Activated naive CD4-positive, alpha-beta T cell treated with anti-CD3 and anti-CD28 coated beads, Interleukin-2, amount 50 U/mL, for 72 hours (primary cell): Measurements from ENCODE around the gene SPAG8. TPM values are rescaled to one million over a fixed set of nuclear protein-coding genes. Genes with fewer than 3 reads are reported as not detected.

Experiments used
- ATAC-seq, 2 donors: fragments of 150-1000 bp; cut with Tn5 transposase; 2 replicates each; pipeline ENCODE4 v1.10.0; 2021; ENCODE audit warnings: mild to moderate bottlenecking in 2 of 2, moderate library complexity in 2 of 2
- DNase-seq, 2 donors: peaks; one replicate each; pipeline ENCODE4 v3.0.0; 2021 to 2022; ENCODE audit warnings: low spot score in 2 of 2
- H3K27ac Mint-ChIP-seq, 2 donors: one replicate each; pipeline ENCODE4 v1.8.0; 2022; ENCODE audit warnings: mild to moderate bottlenecking in 2 of 2, mixed read lengths in 2 of 2
- H3K36me3 Mint-ChIP-seq, 2 donors: one replicate each; pipeline ENCODE4 v1.8.0; 2022; ENCODE audit warnings: mixed read lengths in 2 of 2
- H3K9me3 Mint-ChIP-seq, 2 donors: one replicate each; pipeline ENCODE4 v1.8.0; 2022; ENCODE audit warnings: mixed read lengths in 2 of 2
- total RNA-seq, 2 donors: library from RNA; stranded (reverse); gene quantifications; one replicate each; pipeline ENCODE4 v1.2.3, GENCODE V29; 2022

Gene SPAG8
- total RNA-seq = 1 to 10 TPM; 1.0 to 1.3 TPM

GRCh38 chr9:35812025-35812602 is at the start of gene SPAG8:
Gene SPAG8 (minus strand): TSS chr9:35812262. CDS start chr9:35812147, 115 bp downstream.
- Mint-ChIP-seq H3K9me3 (no peaks in the 10 kb centered on the region), H3K36me3 (peaks cover 7 to 19% of the 10 kb centered on the region in 2 donors), H3K27ac (peak within 1 kb of the TSS; percentile 86 to 95)
- peak; percentile 70 to 75 for ATAC-seq
- DNase-seq = peak; percentile 88 to 95

GRCh38 chr9:35861161-35861897 is 49.3 kb upstream of the SPAG8 start:
- Mint-ChIP-seq H3K27ac (no peak overlapping the region), H3K36me3 (no peaks in the 10 kb centered on the region), H3K9me3 (no peaks in the 10 kb centered on the region)
- no peak for ATAC-seq
- peak in 1 of 2 donors; percentile 1 for DNase-seq

GRCh38 chr9:35859990-35860339 is 47.9 kb upstream of the SPAG8 start:
- no peak overlapping the region for H3K27ac Mint-ChIP-seq
- no peaks in the 10 kb centered on the region for H3K36me3 Mint-ChIP-seq
- DNase-seq = no peak
- ATAC-seq = no peak
- H3K9me3 Mint-ChIP-seq = no peaks in the 10 kb centered on the region

GRCh38 chr9:35859310-35859989 is 47.4 kb upstream of the SPAG8 start:
- ATAC-seq (peak; percentile 43 to 53), DNase-seq (no peak)
- Mint-ChIP-seq H3K9me3 (no peaks in the 10 kb centered on the region), H3K36me3 (no peaks in the 10 kb centered on the region), H3K27ac (peak overlapping the region; percentile 23 to 87)

DNA sequence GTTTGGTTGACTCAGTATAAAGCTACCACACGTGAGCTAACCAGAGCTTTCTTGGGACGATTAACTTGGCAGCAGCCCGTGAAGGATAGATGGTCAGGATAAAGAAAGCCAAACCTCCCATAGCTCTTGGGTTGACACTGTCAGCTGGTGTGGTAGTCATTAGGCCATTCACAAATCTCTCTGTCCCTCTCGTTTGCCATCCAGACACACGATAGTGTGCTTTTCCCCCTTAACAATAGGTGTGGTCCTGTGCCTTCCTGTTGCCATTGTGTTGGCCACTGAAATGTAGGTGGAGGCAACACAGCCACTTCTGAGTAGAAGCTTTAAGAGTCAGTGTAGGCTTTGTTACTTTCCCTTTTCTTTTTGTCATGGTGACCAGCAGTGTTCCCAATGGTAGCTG is 46.4 kb upstream of the SPAG8 start:
- DNase-seq = no peak
- H3K9me3 Mint-ChIP-seq = no peaks in the 10 kb centered on the region
- no peak for ATAC-seq
- H3K27ac Mint-ChIP-seq = peak overlapping the region in 1 of 2 donors; percentile 23
- no peaks in the 10 kb centered on the region for H3K36me3 Mint-ChIP-seq

GRCh38 chr9:35856882-35857281 is 44.8 kb upstream of the SPAG8 start:
- no peak for DNase-seq
- Mint-ChIP-seq H3K36me3 (no peaks in the 10 kb centered on the region), H3K9me3 (no peaks in the 10 kb centered on the region), H3K27ac (no peak overlapping the region)
- no peak for ATAC-seq

- ATAC-seq = no peak
- no peaks in the 10 kb centered on the region for H3K36me3 Mint-ChIP-seq
- no peak for DNase-seq
These were observed 44.1 kb upstream of the SPAG8 start for GRCh38 chr9:35856206-35856605.

DNA sequence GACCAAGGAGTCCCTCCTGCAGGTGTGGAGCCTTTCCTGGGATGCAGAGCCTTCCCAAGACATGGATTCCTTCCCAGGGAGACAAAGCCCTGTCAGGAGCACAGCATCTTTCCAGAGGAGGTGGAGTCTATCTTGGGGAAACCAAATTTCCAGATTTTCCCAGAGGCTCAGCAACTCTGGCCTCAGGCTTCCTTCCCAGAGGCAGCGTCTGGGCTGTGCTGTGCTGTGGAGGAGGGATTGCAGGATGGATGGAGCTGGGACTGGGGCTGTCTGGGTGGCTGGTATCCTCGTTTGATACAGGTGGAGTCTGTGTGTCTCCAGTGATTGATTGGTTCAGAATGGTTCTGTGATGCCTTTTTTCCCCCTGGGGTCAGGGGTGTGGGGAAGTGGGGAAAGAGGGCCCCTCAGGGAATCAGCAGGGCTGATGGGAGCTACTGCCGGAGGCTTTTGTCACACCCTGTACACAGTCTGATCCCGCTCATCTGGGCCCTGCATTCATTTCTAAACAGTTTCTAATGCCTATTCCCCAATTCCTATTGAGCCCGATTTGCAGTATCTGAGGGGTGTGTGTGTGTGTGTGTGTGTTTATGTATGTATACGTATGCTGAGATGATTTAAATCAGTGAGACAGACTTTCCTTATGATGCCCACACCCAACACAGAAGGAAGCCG is 42.2 kb upstream of the SPAG8 start:
- no peaks in the 10 kb centered on the region for H3K9me3 Mint-ChIP-seq
- DNase-seq = no peak
- H3K36me3 Mint-ChIP-seq = no peaks in the 10 kb centered on the region
- H3K27ac Mint-ChIP-seq = no peak overlapping the region
- ATAC-seq = no peak

More at GRCh38 chr9:35856206-35856605, 44.1 kb upstream of the SPAG8 start:
- Mint-ChIP-seq H3K27ac (no peak overlapping the region), H3K9me3 (no peaks in the 10 kb centered on the region)

DNA sequence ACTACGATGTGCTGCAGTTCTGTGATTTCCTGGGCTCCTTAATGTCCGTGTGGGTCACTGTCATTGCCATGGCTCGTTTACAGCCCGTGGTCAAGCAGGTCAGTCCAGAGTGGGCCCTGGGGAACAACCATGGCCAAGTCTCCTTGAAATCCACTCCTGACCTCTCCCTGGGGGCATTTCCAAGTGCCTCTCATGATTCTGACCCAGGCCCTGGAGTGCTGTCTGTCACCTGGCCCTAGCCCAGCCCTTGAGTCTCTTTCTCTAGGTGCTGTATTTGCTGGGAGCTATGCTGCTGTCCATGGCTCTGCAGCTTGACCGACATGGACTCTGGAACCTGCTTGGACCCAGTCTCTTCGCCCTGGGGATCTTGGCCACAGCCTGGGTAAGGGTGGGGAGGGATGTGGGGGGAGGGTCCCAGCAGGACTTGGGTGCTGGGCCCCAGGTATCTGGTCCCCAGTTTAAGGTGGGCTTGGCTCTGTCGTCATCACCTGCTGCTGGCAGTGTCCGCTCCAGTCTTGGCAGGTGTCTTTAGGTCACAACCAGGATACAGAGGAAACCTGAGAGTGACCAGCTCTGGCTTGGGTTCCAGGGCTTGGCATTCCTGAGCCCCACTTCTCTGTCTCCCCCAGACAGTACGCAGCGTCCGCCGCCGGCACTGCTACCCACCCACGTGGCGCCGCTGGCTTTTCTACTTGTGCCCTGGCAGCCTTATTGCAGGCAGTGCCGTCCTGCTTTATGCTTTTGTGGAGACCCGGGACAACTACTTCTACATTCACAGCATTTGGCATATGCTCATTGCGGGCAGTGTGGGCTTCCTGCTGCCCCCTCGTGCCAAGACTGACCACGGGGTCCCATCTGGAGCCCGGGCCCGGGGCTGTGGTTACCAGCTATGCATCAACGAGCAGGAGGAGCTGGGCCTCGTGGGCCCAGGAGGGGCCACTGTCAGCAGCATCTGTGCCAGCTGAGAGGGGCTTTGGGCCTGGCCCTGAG is 41.1 kb upstream of the SPAG8 start:
- Mint-ChIP-seq H3K27ac (no peak overlapping the region), H3K9me3 (no peaks in the 10 kb centered on the region), H3K36me3 (no peaks in the 10 kb centered on the region)
- DNase-seq (no peak), ATAC-seq (no peak)

DNA sequence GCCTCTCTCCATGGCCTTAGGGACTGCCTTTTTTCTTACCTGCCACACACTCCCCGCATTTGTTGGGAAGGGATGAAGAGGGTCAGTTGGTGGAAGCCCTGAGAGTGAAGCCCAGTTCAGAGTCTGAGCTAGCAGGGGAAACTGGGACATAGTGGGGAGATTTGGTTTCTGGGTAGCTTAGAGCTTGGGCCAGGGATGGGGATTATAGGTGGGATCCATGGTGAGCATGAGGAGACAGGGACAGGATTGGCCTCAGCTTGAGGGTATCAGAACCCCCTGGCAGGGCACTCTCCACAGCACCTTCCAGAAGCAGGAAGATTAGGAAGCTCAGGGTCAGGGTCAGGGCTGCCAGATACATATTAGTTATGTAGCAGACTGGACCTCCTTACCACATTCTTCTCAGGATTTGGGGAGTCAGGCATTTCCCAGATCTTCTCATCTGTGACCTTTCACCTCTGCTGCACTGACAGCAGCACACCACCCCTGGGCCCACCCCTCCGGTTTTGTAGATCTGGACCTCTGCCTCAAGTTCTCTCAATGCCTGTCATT is 40.3 kb upstream of the SPAG8 start:
- H3K36me3 Mint-ChIP-seq = no peaks in the 10 kb centered on the region
- DNase-seq = no peak
- no peak for ATAC-seq
- H3K9me3 Mint-ChIP-seq = no peaks in the 10 kb centered on the region
- H3K27ac Mint-ChIP-seq = no peak overlapping the region

GRCh38 chr9:35847792-35848572 is 35.9 kb upstream of the SPAG8 start:
- peaks cover 0 to 4% of the 10 kb centered on the region in 2 donors for H3K36me3 Mint-ChIP-seq
- no peaks in the 10 kb centered on the region for H3K9me3 Mint-ChIP-seq
- DNase-seq (no peak), ATAC-seq (peak; percentile 89 to 91)
- peak overlapping the region in 1 of 2 donors; percentile 4 for H3K27ac Mint-ChIP-seq

DNA sequence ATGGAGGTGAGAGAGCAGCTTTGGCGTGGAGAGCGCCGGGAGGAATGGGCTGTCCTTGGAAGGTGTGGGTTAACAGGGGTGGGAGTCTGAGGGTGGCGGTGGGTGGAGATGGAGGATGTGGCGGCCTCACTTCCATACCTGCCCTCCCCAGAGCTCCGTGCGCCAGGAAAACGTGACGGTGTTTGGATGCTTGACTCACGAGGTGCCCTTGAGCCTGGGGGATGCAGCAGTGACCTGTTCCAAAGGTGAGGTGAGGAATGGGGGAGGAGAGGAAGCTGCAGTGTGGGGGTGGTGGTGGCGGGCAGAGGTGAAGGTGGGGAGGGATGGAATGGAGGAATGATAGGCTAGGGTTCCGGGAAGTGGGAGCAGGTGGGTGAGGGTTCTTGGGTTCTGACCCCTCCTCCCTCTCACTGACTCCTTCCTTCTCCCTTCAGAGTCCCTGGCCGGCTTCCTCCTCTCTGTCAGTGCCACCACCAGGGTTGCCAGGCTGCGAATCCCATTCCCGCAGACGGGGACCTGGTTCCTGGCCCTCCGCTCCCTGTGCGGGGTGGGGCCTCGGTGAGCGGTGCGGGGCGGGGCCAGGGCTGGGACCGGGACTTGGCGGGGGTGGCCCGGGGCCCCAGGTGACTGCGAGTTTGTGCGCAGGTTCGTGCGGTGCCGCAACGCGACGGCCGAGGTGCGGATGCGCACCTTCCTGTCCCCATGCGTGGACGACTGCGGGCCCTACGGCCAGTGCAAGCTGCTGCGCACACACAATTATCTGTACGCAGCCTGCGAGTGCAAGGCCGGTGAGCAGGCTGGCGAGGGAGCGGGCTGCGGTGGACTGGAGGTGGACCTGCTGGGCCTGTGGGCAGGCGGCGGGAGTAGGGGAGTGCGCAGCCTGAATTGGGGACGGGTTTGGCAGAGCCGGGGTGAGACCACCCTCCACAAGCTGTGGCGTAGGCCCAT is 34.0 kb upstream of the SPAG8 start:
- H3K36me3 Mint-ChIP-seq = peaks cover 0 to 4% of the 10 kb centered on the region in 2 donors
- H3K27ac Mint-ChIP-seq = no peak overlapping the region
- no peak for DNase-seq
- ATAC-seq = no peak
- H3K9me3 Mint-ChIP-seq = no peaks in the 10 kb centered on the region

DNA sequence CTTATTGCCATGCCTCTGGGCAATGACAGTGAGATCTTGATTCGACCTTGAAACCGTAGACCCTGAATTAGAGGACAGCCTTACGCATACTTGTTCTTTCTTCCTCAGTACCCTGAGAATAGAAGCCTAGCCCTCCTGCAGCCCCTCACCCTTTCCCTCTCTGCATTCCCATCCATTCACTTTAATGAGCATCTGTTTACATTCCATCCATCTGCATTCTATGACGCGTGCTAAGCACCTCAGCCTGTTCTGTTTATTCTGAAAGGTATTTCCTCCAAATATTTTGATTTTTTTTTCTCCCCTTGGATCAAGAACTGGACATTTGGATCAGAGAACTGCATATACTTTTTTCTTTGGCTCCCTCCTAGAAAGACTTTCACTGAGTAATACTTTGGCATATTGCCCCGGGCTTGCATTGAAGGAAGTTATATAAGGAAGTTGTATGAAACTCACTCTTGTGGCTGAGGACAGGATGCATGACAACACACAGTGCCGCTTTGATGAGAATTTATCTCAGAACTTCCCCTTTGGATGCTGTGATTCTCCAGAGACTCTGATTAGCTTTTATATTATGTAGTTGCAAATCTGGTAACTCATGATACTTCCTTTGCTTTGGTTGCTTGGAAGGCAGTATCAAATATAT is 32.7 kb upstream of the SPAG8 start:
- no peaks in the 10 kb centered on the region for H3K9me3 Mint-ChIP-seq
- H3K27ac Mint-ChIP-seq = no peak overlapping the region
- DNase-seq = no peak
- peaks cover 0 to 4% of the 10 kb centered on the region in 2 donors for H3K36me3 Mint-ChIP-seq
- peak; percentile 42 to 56 for ATAC-seq

GRCh38 chr9:35842795-35843194 is 30.7 kb upstream of the SPAG8 start:
- no peaks in the 10 kb centered on the region for H3K9me3 Mint-ChIP-seq
- no peak for DNase-seq
- no peak overlapping the region for H3K27ac Mint-ChIP-seq
- ATAC-seq = peak in 1 of 2 donors; percentile 58
- peaks cover 0 to 4% of the 10 kb centered on the region in 2 donors for H3K36me3 Mint-ChIP-seq
